Smooth muscle cell (in vitro differentiated cells): ENCODE results near the gene PRX. TPM values are rescaled to one million over a fixed set of nuclear protein-coding genes. Genes with fewer than 3 reads are reported as not detected.
"Not testable (repeated sequence)": the region's sequence is repeated elsewhere in the genome, so short reads cannot be mapped to it uniquely, and the experiment has no call there.

Experiments
- DNase-seq: peaks from one replicate; lab custom pipeline; 2025; ENCODE audit not compliant: unreplicated experiment; lab: John Stamatoyannopoulos, UW
- H2AFZ ChIP-seq: fragments of 200-600 bp; sonication (generic); 2 replicates; pipeline ENCODE4 v1.6.0; 2016; ENCODE audit warnings: antibody characterized with exemption, low read depth, mild to moderate bottlenecking
- H3F3A ChIP-seq: fragments of 200-600 bp; sonication (generic); 2 replicates; pipeline ENCODE4 v1.6.0; 2017; ENCODE audit warnings: antibody characterized with exemption, low read depth
- H3K27ac ChIP-seq: fragments of 200-600 bp; sonication (generic); 2 replicates; pipeline ENCODE4 v1.5.1; 2016; ENCODE audit warnings: low read depth, mild to moderate bottlenecking
- H3K27me3 ChIP-seq: fragments of 200-600 bp; sonication (generic); 2 replicates; pipeline ENCODE4 v1.6.1; 2016; ENCODE audit warnings: low read depth, mild to moderate bottlenecking
- H3K36me3 ChIP-seq: fragments of 200-600 bp; sonication (generic); 2 replicates; pipeline ENCODE4 v1.5.1; 2016; ENCODE audit warnings: low read depth
- H3K4me1 ChIP-seq: fragments of 200-600 bp; sonication (generic); 2 replicates; pipeline ENCODE4 v1.5.1; 2016; ENCODE audit warnings: low read depth
- H3K4me2 ChIP-seq: fragments of 200-600 bp; sonication (generic); 2 replicates; pipeline ENCODE4 v1.6.0; 2016; ENCODE audit warnings: mild to moderate bottlenecking
- H3K4me3 ChIP-seq: fragments of 200-600 bp; sonication (generic); 2 replicates; pipeline ENCODE4 v1.5.1; 2016; ENCODE audit warnings: mild to moderate bottlenecking
- H3K79me2 ChIP-seq: fragments of 200-600 bp; sonication (generic); 2 replicates; pipeline ENCODE4 v1.6.0; 2016; ENCODE audit warnings: low read depth, mild to moderate bottlenecking
- H3K9ac ChIP-seq: fragments of 200-600 bp; sonication (generic); 2 replicates; pipeline ENCODE4 v1.6.0; 2016; ENCODE audit warnings: low read depth
- H3K9me3 ChIP-seq: fragments of 200-600 bp; sonication (generic); replicated peaks from 2 replicates; pipeline ENCODE4 v1.5.1; 2016; ENCODE audit warnings: low read depth
- H4K20me1 ChIP-seq: fragments of 200-600 bp; sonication (generic); 2 replicates; pipeline ENCODE4 v1.6.0; 2016; ENCODE audit warnings: low read depth
- WGBS: methylation state at CpG from one replicate; pipeline ENCODE4 v1.1.7; 2016; ENCODE audit warnings: low lambda C conversion rate; 5-methylcytosine and 5-hydroxymethylcytosine counted together
- polyA plus RNA-seq: library from polyadenylated mRNA; unstranded; fragments of >200 nt; fragmentation: Nextera tagmentation; extraction: Ambion mirVana; gene quantifications from 2 replicates; pipeline ENCODE4 v1.2.1, GENCODE V29; 2016
- total RNA-seq: library from RNA; depleted of rRNA; stranded (reverse); fragments of >200 nt; gene quantifications from 2 replicates; pipeline ENCODE4 v1.2.3, GENCODE V29; 2014
- TF ChIP-seq, protein P1 (sequence below): fragments of 200-600 bp; sonication (generic); IDR thresholded peaks from 2 replicates; pipeline ENCODE4 v1.5.1; 2017; ENCODE audit warnings: borderline replicate concordance, mild to moderate bottlenecking, antibody characterized with exemption; ENCODE audit not compliant: insufficient read depth, poor library complexity, severe bottlenecking

Gene PRX
- total and polyA plus RNA-seq, 2 experiments from 2014 or later, result 3.9 to 4.4 TPM

GRCh38 chr19:40431698-40432097 is 18.5 kb upstream of the PRX start:
- Histone ChIP-seq H2AFZ (no peak overlapping the region), H3K9ac (no peak overlapping the region), H3K79me2 (peaks cover 3% of the 10 kb centered on the region), H3K27me3 (no peaks in the 10 kb centered on the region), H3K36me3 (no peaks in the 10 kb centered on the region), H3K4me3 (no peak overlapping the region), H3K4me2 (no peak overlapping the region), H4K20me1 (no peaks in the 10 kb centered on the region), H3K4me1 (peaks cover 16% of the 10 kb centered on the region), H3F3A (peaks cover 30% of the 10 kb centered on the region), H3K27ac (peak overlapping the region; percentile 95), H3K9me3 (no peaks in the 10 kb centered on the region)
- WGBS, result 94% methylated on average over 3 of the region's 3 CpGs
- DNase-seq, result no peak
- TF ChIP-seq, protein P1, sequence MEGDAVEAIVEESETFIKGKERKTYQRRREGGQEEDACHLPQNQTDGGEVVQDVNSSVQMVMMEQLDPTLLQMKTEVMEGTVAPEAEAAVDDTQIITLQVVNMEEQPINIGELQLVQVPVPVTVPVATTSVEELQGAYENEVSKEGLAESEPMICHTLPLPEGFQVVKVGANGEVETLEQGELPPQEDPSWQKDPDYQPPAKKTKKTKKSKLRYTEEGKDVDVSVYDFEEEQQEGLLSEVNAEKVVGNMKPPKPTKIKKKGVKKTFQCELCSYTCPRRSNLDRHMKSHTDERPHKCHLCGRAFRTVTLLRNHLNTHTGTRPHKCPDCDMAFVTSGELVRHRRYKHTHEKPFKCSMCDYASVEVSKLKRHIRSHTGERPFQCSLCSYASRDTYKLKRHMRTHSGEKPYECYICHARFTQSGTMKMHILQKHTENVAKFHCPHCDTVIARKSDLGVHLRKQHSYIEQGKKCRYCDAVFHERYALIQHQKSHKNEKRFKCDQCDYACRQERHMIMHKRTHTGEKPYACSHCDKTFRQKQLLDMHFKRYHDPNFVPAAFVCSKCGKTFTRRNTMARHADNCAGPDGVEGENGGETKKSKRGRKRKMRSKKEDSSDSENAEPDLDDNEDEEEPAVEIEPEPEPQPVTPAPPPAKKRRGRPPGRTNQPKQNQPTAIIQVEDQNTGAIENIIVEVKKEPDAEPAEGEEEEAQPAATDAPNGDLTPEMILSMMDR, result no peak

GRCh38 chr19:40430242-40430641 is 17.1 kb upstream of the PRX start:
- not testable (repeated sequence) for H3K79me2 ChIP-seq, H3K36me3 ChIP-seq, H2AFZ ChIP-seq, H3K4me3 ChIP-seq, H4K20me1 ChIP-seq, H3K4me2 ChIP-seq, DNase-seq, H3K9me3 ChIP-seq, H3K27me3 ChIP-seq, H3K9ac ChIP-seq, H3K27ac ChIP-seq
- Histone ChIP-seq H3K4me1 (peaks cover 16% of the 10 kb centered on the region), H3F3A (peaks cover 30% of the 10 kb centered on the region)
- 99% methylated on average over 10 of the region's 10 CpGs for WGBS

DNA sequence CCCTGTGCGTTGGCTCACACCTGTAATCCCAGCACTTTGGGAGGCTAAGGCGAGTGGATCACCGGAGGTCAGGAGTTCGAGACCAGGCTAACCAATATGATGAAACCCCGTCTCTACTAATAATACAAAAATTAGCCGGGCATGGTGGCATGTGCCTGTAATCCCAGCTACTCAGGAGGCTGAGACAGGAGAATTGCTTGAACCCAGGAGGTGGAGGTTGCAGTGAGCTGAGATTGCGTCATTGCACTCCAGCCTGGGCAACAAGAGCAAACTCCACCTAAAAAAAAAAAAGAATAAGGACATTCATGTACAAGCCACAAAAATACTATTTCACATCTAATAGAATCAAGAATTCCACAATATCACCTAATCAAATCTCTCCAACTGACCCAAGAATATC is 15.0 kb upstream of the PRX start:
- H3K9ac ChIP-seq, H3K9me3 ChIP-seq, H3K4me2 ChIP-seq, H2AFZ ChIP-seq, H3K36me3 ChIP-seq, H3K27ac ChIP-seq, H3K27me3 ChIP-seq, DNase-seq, H3K4me3 ChIP-seq: not testable (repeated sequence)
- peaks cover 17% of the 10 kb centered on the region for H4K20me1 ChIP-seq
- 95% methylated on average over 7 of the region's 7 CpGs for WGBS
- peaks cover 18% of the 10 kb centered on the region for H3K4me1 ChIP-seq
- H3K79me2 ChIP-seq, result peaks cover 21% of the 10 kb centered on the region
- H3F3A ChIP-seq, result peaks cover 31% of the 10 kb centered on the region

DNA sequence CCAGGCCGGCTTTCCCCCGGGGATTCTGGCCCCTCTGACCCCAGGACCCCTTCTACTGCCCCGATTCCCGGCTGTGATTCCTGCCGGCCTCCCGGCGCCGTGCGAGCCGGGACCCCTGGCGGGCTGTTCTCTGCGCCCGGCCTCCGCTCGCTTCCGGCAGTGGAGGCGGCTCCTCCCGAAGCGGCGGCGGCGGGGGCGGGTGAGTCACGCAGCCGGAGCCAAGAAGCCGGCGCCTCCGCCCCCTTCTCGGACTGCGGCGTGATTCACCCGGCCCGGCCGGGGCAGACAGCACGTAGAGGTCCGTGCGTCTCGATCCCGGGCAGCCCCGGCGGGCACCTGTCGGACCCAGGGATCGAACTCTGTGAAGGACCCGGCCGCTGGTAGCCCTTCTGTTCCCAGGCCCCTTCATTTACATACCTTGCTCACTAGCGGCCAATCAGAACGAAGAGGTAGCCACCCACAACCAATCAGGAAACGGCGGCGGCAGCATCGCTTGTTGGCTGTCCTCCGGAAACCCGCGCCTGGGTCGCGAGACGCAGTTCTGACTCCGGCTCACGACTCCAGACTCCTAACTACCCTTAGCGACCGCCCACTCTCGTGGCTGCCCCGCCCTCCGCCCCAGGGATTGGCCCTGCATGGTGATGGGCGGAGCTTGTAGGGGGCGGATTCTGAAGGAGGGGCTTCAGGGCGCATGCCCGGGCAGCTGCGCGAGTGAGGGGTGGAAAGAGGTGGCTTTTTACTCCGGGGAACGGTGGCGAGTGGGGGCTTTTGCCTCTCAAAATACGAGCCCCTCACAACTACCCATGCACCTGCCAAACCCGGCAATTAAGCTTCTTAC is 12.5 kb upstream of the PRX start, which contains the start of gene SERTAD1:
SERTAD1 (minus strand) TSS at position 543 of the 838 bp plus-strand sequence. CDS start 2,446 bp downstream, outside the sequence.
- peak within 1 kb of the TSS; percentile 87 for H2AFZ ChIP-seq
- peaks cover 29% of the 10 kb centered on the region for H4K20me1 ChIP-seq
- no peaks in the 10 kb centered on the region for H3K27me3 ChIP-seq
- peak; percentile 97 for DNase-seq
- TF ChIP-seq, protein P1, result peak; percentile 81
- peak within 1 kb of the TSS; percentile 98 for H3K9ac ChIP-seq
- peaks cover 18% of the 10 kb centered on the region for H3K4me1 ChIP-seq
- H3K27ac ChIP-seq, result peak within 1 kb of the TSS; percentile 97
- H3K36me3 ChIP-seq, result no peaks in the 10 kb centered on the region
- H3K79me2 ChIP-seq, result peaks cover 39% of the 10 kb centered on the region
- WGBS, result 1% methylated on average over 61 of the region's 75 CpGs
- H3F3A ChIP-seq, result peaks cover 17% of the 10 kb centered on the region
- H3K4me3 ChIP-seq, result peak within 1 kb of the TSS; percentile 92
- peak within 1 kb of the TSS; percentile 100 for H3K4me2 ChIP-seq
- H3K9me3 ChIP-seq, result no peaks in the 10 kb centered on the region
